Stimulated activated memory B cell treated with anti-CD40 and anti-IgM and Interleukin-4, amounts not matched to agents 10 μg/mL and 1 μg/mL and 100 μg/mL, for 72 hours (primary cell): ENCODE data around the gene OXER1.
"Not testable (repeated sequence)": the region's sequence is repeated elsewhere in the genome, so short reads cannot be mapped to it uniquely, and the experiment has no call there.

Experiments
- ATAC-seq: fragments of 150-1000 bp; cut with Tn5 transposase; 2 replicates; pipeline ENCODE4 v1.10.0; 2021
- H3K27ac Mint-ChIP-seq: one replicate; pipeline ENCODE4 v1.8.0; 2022; ENCODE audit warnings: mild to moderate bottlenecking, mixed read lengths
- H3K27me3 Mint-ChIP-seq: one replicate; pipeline ENCODE4 v1.8.0; 2022; ENCODE audit warnings: mixed read lengths
- H3K36me3 Mint-ChIP-seq: one replicate; pipeline ENCODE4 v1.8.0; 2022; ENCODE audit warnings: mixed read lengths
- H3K4me1 Mint-ChIP-seq: one replicate; pipeline ENCODE4 v1.8.0; 2022; ENCODE audit warnings: mixed read lengths
- H3K4me3 Mint-ChIP-seq: one replicate; pipeline ENCODE4 v1.8.0; 2022; ENCODE audit warnings: mild to moderate bottlenecking, moderate library complexity, mixed read lengths
- H3K9me3 Mint-ChIP-seq: one replicate; pipeline ENCODE4 v1.8.0; 2022; ENCODE audit warnings: mixed read lengths

The OXER1 gene

DNA sequence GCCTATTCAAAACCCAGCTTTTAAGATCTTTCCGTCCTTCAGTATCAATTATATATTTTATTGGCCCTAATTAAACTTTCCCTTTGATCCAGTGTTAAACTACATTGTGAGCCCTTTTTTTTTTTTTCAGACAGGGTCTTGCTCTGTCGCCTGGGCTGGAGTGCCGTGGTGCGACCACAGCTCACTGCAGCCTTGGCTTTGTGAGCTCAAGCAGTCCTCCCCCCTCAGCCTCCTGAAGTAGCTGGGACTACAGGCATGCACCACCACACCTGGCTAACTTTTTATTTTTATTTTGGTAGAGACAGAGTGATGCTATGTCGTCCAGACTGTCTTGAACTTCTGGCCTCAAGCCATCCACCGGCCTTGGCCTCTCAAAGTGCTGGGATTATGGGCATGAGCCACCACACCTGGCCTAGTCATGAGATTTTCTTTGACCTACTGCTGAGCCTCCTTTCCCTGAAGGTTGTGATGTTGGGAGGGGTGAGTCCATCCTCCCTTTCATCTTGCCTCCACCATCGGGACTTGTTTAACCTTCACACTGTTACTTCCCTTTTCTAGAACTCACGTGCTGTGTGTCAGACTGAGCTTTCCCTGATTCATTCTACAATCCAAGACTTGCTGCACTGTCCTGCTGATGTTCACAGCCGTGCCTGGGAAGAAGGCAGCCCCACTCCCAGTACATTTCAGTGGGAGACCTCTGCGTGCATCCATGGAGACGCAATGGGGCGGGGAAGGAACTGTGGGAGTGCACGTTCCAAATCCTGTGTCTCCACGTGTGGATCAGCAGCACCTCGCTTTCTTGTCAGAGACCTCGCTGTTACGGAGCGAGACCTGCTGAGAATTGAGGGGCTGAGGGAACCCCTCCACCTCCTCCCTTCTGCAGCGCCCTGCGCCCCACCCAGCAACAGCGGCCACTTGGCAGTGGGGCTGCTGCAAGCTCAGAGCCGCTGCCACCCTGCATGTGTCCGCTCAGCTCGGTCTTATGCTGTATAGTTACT is 10.8 kb downstream of the OXER1 start:
- Mint-ChIP-seq H3K27me3 (no peaks in the 10 kb centered on the region), H3K36me3 (peaks cover 5% of the 10 kb centered on the region), H3K4me3 (peak overlapping the region; percentile 11), H3K9me3 (no peaks in the 10 kb centered on the region), H3K4me1 (peaks cover 61% of the 10 kb centered on the region), H3K27ac (peak overlapping the region; percentile 91)
- no peak for ATAC-seq

- Mint-ChIP-seq H3K4me3 (peak overlapping the region; percentile 34), H3K27me3 (no peaks in the 10 kb centered on the region), H3K9me3 (no peaks in the 10 kb centered on the region), H3K27ac (peak overlapping the region; percentile 91), H3K4me1 (peaks cover 61% of the 10 kb centered on the region), H3K36me3 (peaks cover 5% of the 10 kb centered on the region)
- ATAC-seq: peak; percentile 81
Observed at GRCh38 chr2:42752314-42752713, 11.6 kb downstream of the OXER1 start.

- no peak for ATAC-seq
- peaks cover 5% of the 10 kb centered on the region for H3K36me3 Mint-ChIP-seq
- no peaks in the 10 kb centered on the region for H3K27me3 Mint-ChIP-seq
- no peaks in the 10 kb centered on the region for H3K9me3 Mint-ChIP-seq
- no peak overlapping the region for H3K4me3 Mint-ChIP-seq
- H3K4me1 Mint-ChIP-seq: peaks cover 39% of the 10 kb centered on the region
- peak overlapping the region; percentile 22 for H3K27ac Mint-ChIP-seq
Observed at GRCh38 chr2:42748840-42749239, 15.1 kb downstream of the OXER1 start.

- ATAC-seq: no peak
- no peaks in the 10 kb centered on the region for H3K9me3 Mint-ChIP-seq
- peaks cover 30% of the 10 kb centered on the region for H3K4me1 Mint-ChIP-seq
- no peak overlapping the region for H3K4me3 Mint-ChIP-seq
- no peak overlapping the region for H3K27ac Mint-ChIP-seq
- peaks cover 10% of the 10 kb centered on the region for H3K36me3 Mint-ChIP-seq
- no peaks in the 10 kb centered on the region for H3K27me3 Mint-ChIP-seq
Observed at GRCh38 chr2:42747422-42747821, 16.5 kb downstream of the OXER1 start.

DNA sequence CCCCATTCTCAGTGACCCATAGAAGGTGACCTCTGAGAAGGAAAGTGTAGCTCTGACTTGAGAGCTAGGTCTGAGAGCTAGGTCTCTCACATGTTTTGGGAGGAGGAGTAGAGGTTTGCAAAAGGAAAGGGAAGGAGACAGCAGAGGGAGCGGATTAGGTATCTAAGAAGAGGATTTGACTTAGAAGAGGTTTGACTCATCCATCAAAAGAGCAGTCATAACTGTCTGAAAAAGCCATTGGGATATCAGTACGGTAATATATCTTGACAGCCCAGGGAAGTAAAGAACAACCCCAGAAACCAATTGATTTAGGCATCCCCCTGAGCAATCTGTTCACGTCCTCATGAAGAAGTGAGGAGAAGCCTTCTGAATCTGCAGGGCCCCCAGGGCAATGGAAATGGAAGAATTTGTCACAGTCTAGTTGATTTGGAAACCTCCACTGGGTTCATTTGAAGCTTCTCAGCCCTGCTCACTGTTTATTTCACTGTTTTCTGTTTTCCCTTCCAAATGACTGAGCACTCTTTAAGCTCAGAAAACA is 19.3 kb downstream of the OXER1 start:
- H3K4me3 Mint-ChIP-seq: no peak overlapping the region
- peaks cover 11% of the 10 kb centered on the region for H3K36me3 Mint-ChIP-seq
- no peak overlapping the region for H3K27ac Mint-ChIP-seq
- peaks cover 5% of the 10 kb centered on the region for H3K4me1 Mint-ChIP-seq
- no peak for ATAC-seq
- no peaks in the 10 kb centered on the region for H3K9me3 Mint-ChIP-seq
- H3K27me3 Mint-ChIP-seq: no peaks in the 10 kb centered on the region

DNA sequence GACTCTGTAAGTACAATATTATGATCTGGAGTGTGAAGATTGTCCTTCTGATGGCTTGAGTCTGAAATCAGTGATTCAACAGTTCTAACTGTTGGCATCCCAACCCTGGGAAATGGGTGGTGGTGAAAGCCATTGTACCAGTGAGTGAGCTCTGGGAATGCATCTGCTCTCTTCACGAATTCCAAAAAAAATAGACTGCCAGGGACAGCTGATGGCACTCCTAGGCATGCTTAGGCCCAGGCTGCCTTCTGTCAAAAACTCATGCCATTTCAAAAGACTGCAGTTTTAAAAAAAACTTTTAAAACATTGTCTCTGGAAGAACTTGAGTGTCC is 20.3 kb downstream of the OXER1 start:
- H3K27me3 Mint-ChIP-seq: no peaks in the 10 kb centered on the region
- no peaks in the 10 kb centered on the region for H3K9me3 Mint-ChIP-seq
- H3K27ac Mint-ChIP-seq: no peak overlapping the region
- H3K4me1 Mint-ChIP-seq: peaks cover 5% of the 10 kb centered on the region
- no peak overlapping the region for H3K4me3 Mint-ChIP-seq
- peaks cover 21% of the 10 kb centered on the region for H3K36me3 Mint-ChIP-seq
- ATAC-seq: no peak

DNA sequence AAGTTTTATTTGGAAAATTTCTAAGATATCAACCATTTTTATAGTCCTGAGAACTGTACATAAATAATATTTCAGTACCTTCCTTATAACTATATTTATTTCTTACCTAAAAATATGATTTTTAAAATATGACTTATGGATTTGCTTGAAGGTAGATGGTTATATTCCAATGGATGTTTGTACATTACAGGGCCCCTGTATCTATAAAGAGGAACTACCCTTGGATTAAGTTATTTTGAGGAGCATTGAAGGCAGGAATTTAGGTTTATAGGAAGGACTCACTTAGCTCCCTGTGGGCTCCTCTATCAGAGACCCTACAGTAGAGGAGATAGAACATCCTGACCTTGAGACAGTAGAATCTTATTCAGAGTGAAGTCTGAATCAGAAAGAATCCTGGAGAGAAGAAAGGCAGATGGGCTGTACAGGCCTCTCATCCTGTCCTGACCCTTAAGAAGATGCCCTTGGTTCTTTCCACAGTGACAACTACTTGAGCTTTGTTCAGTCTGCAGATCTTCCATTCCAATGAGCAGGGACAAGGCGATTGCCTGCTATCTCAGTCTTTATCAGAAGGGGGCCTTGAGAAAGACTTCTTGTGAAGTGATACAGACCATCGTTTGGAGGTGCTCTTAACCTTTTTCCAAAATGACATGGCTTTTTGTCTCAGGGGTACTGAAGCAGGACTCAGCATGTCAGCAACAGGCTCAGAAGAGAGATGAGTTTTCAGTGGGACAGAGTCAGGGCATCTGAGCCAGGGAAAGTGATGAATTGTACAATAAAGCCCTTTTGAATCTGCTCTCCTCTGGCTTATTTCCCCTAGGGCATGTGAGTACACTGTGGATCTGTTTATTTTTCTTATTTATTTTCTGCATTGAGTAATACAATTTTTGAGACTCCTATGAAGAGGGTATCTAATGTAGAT is 20.9 kb downstream of the OXER1 start:
- Mint-ChIP-seq H3K27me3 (no peaks in the 10 kb centered on the region), H3K36me3 (peaks cover 26% of the 10 kb centered on the region), H3K4me3 (no peak overlapping the region), H3K4me1 (peaks cover 5% of the 10 kb centered on the region), H3K9me3 (peaks cover 1% of the 10 kb centered on the region), H3K27ac (no peak overlapping the region)
- peak; percentile 39 for ATAC-seq

- H3K27ac Mint-ChIP-seq: no peak overlapping the region
- peaks cover 45% of the 10 kb centered on the region for H3K36me3 Mint-ChIP-seq
- H3K27me3 Mint-ChIP-seq: no peaks in the 10 kb centered on the region
- ATAC-seq: no peak
- no peak overlapping the region for H3K4me3 Mint-ChIP-seq
- H3K9me3 Mint-ChIP-seq: peaks cover 7% of the 10 kb centered on the region
- peaks cover 5% of the 10 kb centered on the region for H3K4me1 Mint-ChIP-seq
Observed at GRCh38 chr2:42741140-42741539, 22.8 kb downstream of the OXER1 start.

- Mint-ChIP-seq H3K36me3 (peaks cover 84% of the 10 kb centered on the region), H3K27ac (no peak overlapping the region), H3K9me3 (peaks cover 27% of the 10 kb centered on the region), H3K4me3 (no peak overlapping the region), H3K4me1 (no peaks in the 10 kb centered on the region), H3K27me3 (no peaks in the 10 kb centered on the region)
- no peak for ATAC-seq
Observed at GRCh38 chr2:42736598-42737322, 27.2 kb downstream of the OXER1 start.

DNA sequence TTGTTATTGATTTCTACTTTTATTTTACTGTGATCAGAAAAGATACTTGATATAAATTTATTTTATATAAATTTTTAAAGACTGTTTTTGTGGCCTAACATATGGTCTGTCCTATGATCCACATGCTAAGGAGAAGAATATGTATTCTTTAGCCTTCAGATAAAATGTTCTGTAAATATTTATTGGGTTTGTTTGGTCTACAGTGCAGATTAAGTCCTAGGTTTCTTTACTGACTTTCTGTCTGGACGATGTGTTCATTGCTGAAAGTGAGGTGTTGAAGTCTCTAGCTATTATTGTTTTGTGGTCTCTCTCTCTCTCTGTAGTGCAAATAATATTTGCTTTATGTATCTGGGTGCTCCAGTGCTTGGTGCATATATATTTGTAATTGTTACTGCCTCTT is 30.1 kb downstream of the OXER1 start:
- Mint-ChIP-seq H3K9me3 (peaks cover 40% of the 10 kb centered on the region), H3K27me3 (no peaks in the 10 kb centered on the region), H3K27ac (no peak overlapping the region), H3K4me3 (no peak overlapping the region), H3K36me3 (peaks cover 97% of the 10 kb centered on the region), H3K4me1 (no peaks in the 10 kb centered on the region)
- no peak for ATAC-seq

DNA sequence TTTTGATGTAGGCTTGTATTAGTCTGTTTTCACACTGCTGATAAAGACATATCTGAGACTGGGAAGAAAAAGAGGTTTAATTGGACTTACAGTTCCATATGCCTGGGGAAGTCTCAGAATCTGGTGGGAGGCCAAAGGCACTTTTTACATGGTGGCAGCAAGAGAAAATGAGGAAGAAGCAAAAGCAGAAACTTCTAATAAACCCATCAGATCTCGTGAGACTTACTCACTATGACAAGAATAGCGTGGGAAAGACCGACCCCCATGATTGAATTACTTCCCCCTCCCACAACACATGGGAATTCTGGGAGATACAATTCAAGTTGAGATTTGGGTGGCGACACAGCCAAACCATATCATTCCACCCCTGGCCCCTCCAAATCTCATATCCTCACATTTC is 32.6 kb downstream of the OXER1 start:
- not testable (repeated sequence) for H3K4me1 Mint-ChIP-seq, H3K27me3 Mint-ChIP-seq, ATAC-seq, H3K27ac Mint-ChIP-seq, H3K4me3 Mint-ChIP-seq
- H3K36me3 Mint-ChIP-seq: peaks cover 83% of the 10 kb centered on the region
- H3K9me3 Mint-ChIP-seq: peaks cover 34% of the 10 kb centered on the region

DNA sequence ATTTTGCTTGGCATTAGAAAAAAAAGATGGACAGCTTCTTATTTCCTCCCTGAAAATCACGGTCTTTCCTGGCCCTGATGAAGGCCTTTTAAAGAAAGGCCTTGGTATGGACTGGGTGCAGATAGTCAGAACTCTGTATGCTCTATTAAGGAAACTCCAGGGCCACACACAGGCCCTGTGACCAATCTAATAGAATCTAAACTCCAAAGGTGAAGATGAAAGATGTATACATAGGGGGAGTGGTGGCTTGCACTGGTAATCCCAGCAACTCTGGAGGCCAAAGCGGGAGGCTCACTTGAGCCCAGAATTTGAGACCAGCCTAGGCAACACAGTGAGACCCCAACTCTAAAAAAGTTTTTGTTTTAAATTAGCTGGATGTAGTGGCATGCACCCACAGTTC is 37.3 kb downstream of the OXER1 start:
- Mint-ChIP-seq H3K27me3 (no peaks in the 10 kb centered on the region), H3K27ac (no peak overlapping the region), H3K36me3 (peaks cover 43% of the 10 kb centered on the region), H3K4me1 (peaks cover 12% of the 10 kb centered on the region), H3K4me3 (no peak overlapping the region), H3K9me3 (peaks cover 13% of the 10 kb centered on the region)
- ATAC-seq: no peak

DNA sequence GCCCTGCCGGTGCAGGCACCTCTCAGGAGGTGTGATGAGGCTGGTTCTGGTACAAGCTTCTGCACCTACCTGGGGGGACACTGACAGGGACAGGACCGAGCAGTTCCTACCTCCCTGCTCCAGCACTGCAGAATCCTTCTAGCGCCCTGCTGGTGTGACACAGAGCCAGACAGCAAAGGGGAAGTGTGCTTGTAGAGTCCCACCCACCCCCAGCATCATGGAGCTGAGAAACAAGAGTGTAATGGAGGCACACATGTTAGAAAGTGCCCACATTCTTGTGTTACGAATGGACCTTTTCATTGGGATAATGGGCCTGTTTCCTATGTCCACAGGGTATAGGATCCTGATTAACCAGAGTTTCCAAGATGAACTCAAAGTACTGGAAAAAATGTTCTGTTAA is 38.3 kb downstream of the OXER1 start:
- Mint-ChIP-seq H3K27me3 (no peaks in the 10 kb centered on the region), H3K36me3 (peaks cover 32% of the 10 kb centered on the region), H3K4me1 (peaks cover 12% of the 10 kb centered on the region), H3K27ac (peak overlapping the region; percentile 48), H3K4me3 (no peak overlapping the region), H3K9me3 (peaks cover 5% of the 10 kb centered on the region)
- ATAC-seq: no peak

DNA sequence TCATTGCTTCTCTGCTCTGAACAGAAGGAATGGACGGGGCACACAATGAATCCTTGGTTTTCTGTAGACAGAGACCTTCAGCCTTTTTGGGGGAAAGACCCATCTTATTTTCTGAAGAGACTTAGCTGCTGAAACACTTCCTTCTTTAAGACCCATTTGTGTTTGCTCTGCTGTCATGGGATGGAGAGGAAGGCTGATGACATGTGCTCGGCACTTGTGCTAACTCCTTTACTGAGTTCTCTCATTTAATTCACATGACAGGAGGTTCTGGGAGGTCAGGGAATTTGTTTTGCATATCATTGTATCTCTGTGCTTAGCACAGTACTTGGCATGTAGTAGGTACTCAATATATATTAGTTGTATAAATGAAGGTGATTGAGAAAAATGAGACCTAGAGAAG is 39.0 kb downstream of the OXER1 start:
- Mint-ChIP-seq H3K9me3 (peaks cover 4% of the 10 kb centered on the region), H3K27me3 (no peaks in the 10 kb centered on the region), H3K4me3 (no peak overlapping the region), H3K36me3 (peaks cover 25% of the 10 kb centered on the region), H3K27ac (peak overlapping the region; percentile 48), H3K4me1 (peaks cover 12% of the 10 kb centered on the region)
- ATAC-seq: no peak

DNA sequence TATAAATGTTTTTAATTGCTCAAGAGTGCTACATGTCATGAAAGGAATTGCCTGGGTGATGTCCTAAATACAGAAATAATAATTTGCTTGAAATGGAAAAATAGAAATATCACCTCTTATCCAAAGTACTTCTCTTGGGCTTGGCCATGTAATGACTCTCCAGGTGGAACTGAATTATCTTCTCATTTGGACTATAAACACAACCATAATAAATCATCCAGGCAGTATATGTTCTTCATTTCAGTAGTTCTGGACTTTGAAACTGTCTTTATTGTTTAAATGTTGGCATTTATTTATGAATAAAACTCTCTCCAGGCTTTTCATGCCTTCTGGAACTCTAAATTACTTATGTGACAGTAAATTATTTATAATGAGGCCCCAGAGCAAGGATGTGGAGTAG is 40.5 kb downstream of the OXER1 start:
- ATAC-seq: no peak
- Mint-ChIP-seq H3K36me3 (peaks cover 13% of the 10 kb centered on the region), H3K4me1 (peaks cover 12% of the 10 kb centered on the region), H3K9me3 (no peaks in the 10 kb centered on the region), H3K27me3 (no peaks in the 10 kb centered on the region), H3K4me3 (no peak overlapping the region), H3K27ac (peak overlapping the region; percentile 79)
